Measurements from ENCODE around the gene LTBP4. TPM values are rescaled to one million over a fixed set of nuclear protein-coding genes. Genes with fewer than 3 reads are reported as not detected.
A peak's percentile ranks its signal among the peaks of the same experiment; 100 is the strongest.

Gene LTBP4
- total and polyA plus RNA-seq, 2 experiments from 2014 or later, result 50.2 to 163 TPM

- Histone ChIP-seq H3K27ac (no peak overlapping the region), H3K4me3 (no peak overlapping the region), H4K20me1 (ENCODE audit: insufficient read depth, poor library complexity, severe bottlenecking) (no peaks in the 10 kb centered on the region), H3K9me2 (replicated peaks; ENCODE audit: insufficient read depth) (no peaks in the 10 kb centered on the region), H3K36me3 (replicated peaks; ENCODE audit: insufficient read depth, low read depth) (no peaks in the 10 kb centered on the region), H3K4me2 (no peak overlapping the region), H3K27me3 (peaks cover 18% of the 10 kb centered on the region), H3K9me3 (ENCODE audit: low read depth) (no peaks in the 10 kb centered on the region), H3K79me2 (no peaks in the 10 kb centered on the region), H2AFZ (no peak overlapping the region), H3K4me1 (ENCODE audit: insufficient read depth) (peaks cover 2% of the 10 kb centered on the region)
- no peak for DNase-seq (ENCODE audit: low spot score)
- 47% methylated on average over 5 of the region's 8 CpGs for WGBS (ENCODE audit: low lambda C conversion rate, missing lambda C conversion rate)
- TF ChIP-seq EZH2 (IDR thresholded peaks at IDR 0.05; ENCODE audit: borderline replicate concordance), result no peak
- TF ChIP-seq EZH2phosphoT487 (IDR thresholded peaks at IDR 0.05; ENCODE audit: low read depth, severe bottlenecking, unreplicated experiment), result no peak
- TF ChIP-seq CTCF (IDR thresholded peaks at IDR 0.05; ENCODE audit: poor library complexity), result no peak
Observed at GRCh38 chr19:40594255-40594654, 6.9 kb upstream of the LTBP4 start.

GRCh38 chr19:40594657-40595091 lies 6.5 kb upstream of the LTBP4 start:
- no peaks in the 10 kb centered on the region for H3K9me2 ChIP-seq (replicated peaks; ENCODE audit: insufficient read depth)
- H3K4me3 ChIP-seq, result no peak overlapping the region
- no peaks in the 10 kb centered on the region for H3K36me3 ChIP-seq (replicated peaks; ENCODE audit: insufficient read depth, low read depth)
- H4K20me1 ChIP-seq (ENCODE audit: insufficient read depth, poor library complexity, severe bottlenecking), result no peaks in the 10 kb centered on the region
- no peaks in the 10 kb centered on the region for H3K79me2 ChIP-seq
- peaks cover 22% of the 10 kb centered on the region for H3K27me3 ChIP-seq
- WGBS (ENCODE audit: low lambda C conversion rate, missing lambda C conversion rate), result 39% methylated on average over 12 of the region's 13 CpGs
- TF ChIP-seq CTCF (IDR thresholded peaks at IDR 0.05; ENCODE audit: poor library complexity), result no peak
- no peak for TF ChIP-seq EZH2 (IDR thresholded peaks at IDR 0.05; ENCODE audit: borderline replicate concordance)
- TF ChIP-seq EZH2phosphoT487 (IDR thresholded peaks at IDR 0.05; ENCODE audit: low read depth, severe bottlenecking, unreplicated experiment), result no peak
- no peak overlapping the region for H3K4me2 ChIP-seq
- no peak for DNase-seq (ENCODE audit: low spot score)
- H3K4me1 ChIP-seq (ENCODE audit: insufficient read depth), result peaks cover 2% of the 10 kb centered on the region
- no peak overlapping the region for H3K27ac ChIP-seq
- H2AFZ ChIP-seq, result no peak overlapping the region
- H3K9me3 ChIP-seq (ENCODE audit: low read depth), result no peaks in the 10 kb centered on the region

GRCh38 chr19:40596608-40597328 lies 4.4 kb upstream of the LTBP4 start:
- peak overlapping the region; percentile 9 for H3K4me3 ChIP-seq
- WGBS (ENCODE audit: low lambda C conversion rate, missing lambda C conversion rate), result 15% methylated on average over 27 of the region's 53 CpGs
- H2AFZ ChIP-seq, result peak overlapping the region; percentile 14

GRCh38 chr19:40597329-40597838 lies 3.8 kb upstream of the LTBP4 start:
- 25% methylated on average over 14 of the region's 18 CpGs for whole genome bisulfite sequencing (ENCODE audit: low lambda C conversion rate, missing lambda C conversion rate)
- H4K20me1 ChIP-seq (ENCODE audit: insufficient read depth, poor library complexity, severe bottlenecking), result no peaks in the 10 kb centered on the region
- peaks cover 22% of the 10 kb centered on the region for H3K4me1 ChIP-seq (ENCODE audit: insufficient read depth)
- no peak for DNase-seq (ENCODE audit: low spot score)
- H3K27ac ChIP-seq, result peak overlapping the region; percentile 91
- peak overlapping the region; percentile 85 for H3K4me2 ChIP-seq
- peak overlapping the region; percentile 14 for H2AFZ ChIP-seq
- H3K9me2 ChIP-seq (replicated peaks; ENCODE audit: insufficient read depth), result no peaks in the 10 kb centered on the region
- no peaks in the 10 kb centered on the region for H3K79me2 ChIP-seq
- H3K4me3 ChIP-seq, result peak overlapping the region; percentile 17
- no peak for TF ChIP-seq CTCF (IDR thresholded peaks at IDR 0.05; ENCODE audit: poor library complexity)
- TF ChIP-seq EZH2 (IDR thresholded peaks at IDR 0.05; ENCODE audit: borderline replicate concordance), result no peak
- no peak for TF ChIP-seq EZH2phosphoT487 (IDR thresholded peaks at IDR 0.05; ENCODE audit: low read depth, severe bottlenecking, unreplicated experiment)
- H3K9me3 ChIP-seq (ENCODE audit: low read depth), result no peaks in the 10 kb centered on the region
- H3K27me3 ChIP-seq, result peaks cover 35% of the 10 kb centered on the region
- H3K36me3 ChIP-seq (replicated peaks; ENCODE audit: insufficient read depth, low read depth), result no peaks in the 10 kb centered on the region

More at GRCh38 chr19:40596608-40597328, 4.4 kb upstream of the LTBP4 start:
- Histone ChIP-seq H3K27ac (no peak overlapping the region), H3K79me2 (no peaks in the 10 kb centered on the region), H3K9me2 (replicated peaks; ENCODE audit: insufficient read depth) (no peaks in the 10 kb centered on the region), H3K27me3 (peaks cover 35% of the 10 kb centered on the region), H3K4me1 (ENCODE audit: insufficient read depth) (peaks cover 15% of the 10 kb centered on the region), H3K36me3 (replicated peaks; ENCODE audit: insufficient read depth, low read depth) (no peaks in the 10 kb centered on the region), H3K4me2 (peak overlapping the region; percentile 85), H3K9me3 (ENCODE audit: low read depth) (no peaks in the 10 kb centered on the region), H4K20me1 (ENCODE audit: insufficient read depth, poor library complexity, severe bottlenecking) (no peaks in the 10 kb centered on the region)
- TF ChIP-seq EZH2 (IDR thresholded peaks at IDR 0.05; ENCODE audit: borderline replicate concordance) (peak; percentile 75), EZH2phosphoT487 (IDR thresholded peaks at IDR 0.05; ENCODE audit: low read depth, severe bottlenecking, unreplicated experiment) (no peak)
- peak; percentile 69 for DNase-seq (ENCODE audit: low spot score)

Measured in hepatocyte (in vitro differentiated cells).